H9 (cell line): Measurements from ENCODE around the gene COL5A3. TPM values are rescaled to one million over a fixed set of nuclear protein-coding genes. Genes with fewer than 3 reads are reported as not detected.

Source experiments
- DNase-seq: peaks from one replicate; pipeline ENCODE4 v3.0.0-alpha.2; 2017
- H2AFZ ChIP-seq: one replicate; pipeline ENCODE4 v1.6.1; 2013; ENCODE audit warnings: mild to moderate bottlenecking, low read length, control low read depth, moderate library complexity
- H2AK5ac ChIP-seq: 2 replicates; pipeline ENCODE4 v1.6.1; 2013; ENCODE audit warnings: low read length, control low read depth, mixed read lengths; ENCODE audit not compliant: insufficient read length
- H2BK120ac ChIP-seq: one replicate; pipeline ENCODE4 v1.6.1; 2013; ENCODE audit warnings: low read depth, mild to moderate bottlenecking, low read length, control low read depth, inconsistent platforms; ENCODE audit not compliant: poor library complexity, severe bottlenecking
- H2BK12ac ChIP-seq: 2 replicates; pipeline ENCODE4 v1.6.1; 2013; ENCODE audit warnings: low read length, control low read depth, mixed read lengths, low read depth; ENCODE audit not compliant: insufficient read length
- H2BK15ac ChIP-seq: 2 replicates; pipeline ENCODE4 v1.6.1; 2013; ENCODE audit warnings: low read depth, low read length, control low read depth
- H2BK20ac ChIP-seq: one replicate; pipeline ENCODE4 v1.6.1; 2013; ENCODE audit warnings: low read depth, mild to moderate bottlenecking, low read length, control low read depth, inconsistent platforms; ENCODE audit not compliant: poor library complexity, severe bottlenecking
- H2BK5ac ChIP-seq: 2 replicates; pipeline ENCODE4 v1.6.1; 2013; ENCODE audit warnings: low read length, control low read depth, mixed read lengths; ENCODE audit not compliant: insufficient read length
- H3K14ac ChIP-seq: 2 replicates; pipeline ENCODE4 v1.6.1; 2013; ENCODE audit warnings: low read length, control low read depth; ENCODE audit not compliant: insufficient read depth
- H3K18ac ChIP-seq: 2 replicates; pipeline ENCODE4 v1.6.1; 2013; ENCODE audit warnings: low read depth, mild to moderate bottlenecking, mixed read lengths, low read length, control low read depth; ENCODE audit not compliant: insufficient read length
- H3K23ac ChIP-seq: 2 replicates; pipeline ENCODE4 v1.6.1; 2013; ENCODE audit warnings: low read length, control low read depth, mixed read lengths, low read depth; ENCODE audit not compliant: insufficient read length
- H3K23me2 ChIP-seq: 2 replicates; pipeline ENCODE4 v1.6.1; 2013; ENCODE audit warnings: low read depth, mild to moderate bottlenecking, mixed read lengths, low read length, control low read depth; ENCODE audit not compliant: insufficient read length, poor library complexity, severe bottlenecking
- H3K27ac ChIP-seq: 2 replicates; pipeline ENCODE4 v1.5.1; 2013; ENCODE audit warnings: low read length, control low read depth, mixed read lengths, low read depth; ENCODE audit not compliant: insufficient read length
- H3K27me3 ChIP-seq: 2 replicates; pipeline ENCODE4 v1.6.1; 2013; ENCODE audit warnings: low read length, control low read depth, inconsistent platforms; ENCODE audit not compliant: insufficient read depth
- H3K4ac ChIP-seq: 2 replicates; pipeline ENCODE4 v1.6.1; 2013; ENCODE audit warnings: low read depth, mild to moderate bottlenecking, control low read depth, inconsistent platforms, low read length, moderate library complexity
- H3K4me1 ChIP-seq: 2 replicates; pipeline ENCODE4 v1.6.1; 2013; ENCODE audit warnings: low read length, control low read depth, inconsistent platforms; ENCODE audit not compliant: insufficient read depth
- H3K4me2 ChIP-seq: 2 replicates; pipeline ENCODE4 v1.6.1; 2013; ENCODE audit warnings: low read length, control low read depth, mixed read lengths; ENCODE audit not compliant: insufficient read length, insufficient read depth
- H3K56ac ChIP-seq: 2 replicates; pipeline ENCODE4 v1.6.1; 2013; ENCODE audit warnings: low read depth, mild to moderate bottlenecking, mixed read lengths, low read length, control low read depth; ENCODE audit not compliant: insufficient read length
- H3K79me1 ChIP-seq: 2 replicates; pipeline ENCODE4 v1.6.1; 2013; ENCODE audit warnings: low read depth, mild to moderate bottlenecking, moderate library complexity, low read length, control low read depth, inconsistent platforms; ENCODE audit not compliant: insufficient read depth, poor library complexity, severe bottlenecking
- H3K79me2 ChIP-seq: 2 replicates; pipeline ENCODE4 v1.6.1; 2013; ENCODE audit warnings: low read length, control low read depth, inconsistent platforms; ENCODE audit not compliant: insufficient read depth
- H3K9ac ChIP-seq: 2 replicates; pipeline ENCODE4 v1.6.1; 2013; ENCODE audit warnings: low read length, control low read depth, mixed read lengths; ENCODE audit not compliant: insufficient read length; ENCODE audit errors: extremely low read depth
- H3K9me3 ChIP-seq: one replicate; pipeline ENCODE4 v1.6.1; 2013; ENCODE audit warnings: low read depth, low read length, inconsistent platforms; ENCODE audit not compliant: control insufficient read depth
- H3T11ph ChIP-seq: one replicate; pipeline ENCODE4 v1.6.1; 2013; ENCODE audit warnings: mild to moderate bottlenecking, low read length, control low read depth, inconsistent platforms
- H4K20me1 ChIP-seq: one replicate; pipeline ENCODE4 v1.6.1; 2013; ENCODE audit not compliant: control insufficient read depth, insufficient read length, insufficient read depth
- H4K5ac ChIP-seq: 2 replicates; pipeline ENCODE4 v1.6.1; 2013; ENCODE audit warnings: low read depth, mild to moderate bottlenecking, mixed read lengths, low read length, control low read depth; ENCODE audit not compliant: insufficient read length
- H4K8ac ChIP-seq: replicated peaks from 2 replicates; pipeline ENCODE4 v1.6.1; 2013; ENCODE audit warnings: low read length, control low read depth, mixed read lengths, low read depth; ENCODE audit not compliant: insufficient read length
- H4K91ac ChIP-seq: 2 replicates; pipeline ENCODE4 v1.6.1; 2013; ENCODE audit warnings: low read depth, mild to moderate bottlenecking, moderate library complexity, mixed read lengths, low read length, control low read depth; ENCODE audit not compliant: insufficient read length
- H3K27ac Mint-ChIP-seq, 3 experiments: 2 replicates in 2 of 3; 3 replicates in 1 of 3; pipeline ENCODE4 v1.8.0; 2020 to 2021; ENCODE audit warnings: mixed read lengths in 3 of 3, mild to moderate bottlenecking in 1 of 3, moderate library complexity in 1 of 3
- H3K27me3 Mint-ChIP-seq: 2 replicates; pipeline ENCODE4 v1.8.0; 2021; ENCODE audit warnings: low read depth, mild to moderate bottlenecking, moderate library complexity, mixed read lengths
- H3K36me3 Mint-ChIP-seq, 3 experiments: 2 replicates in 2 of 3; 3 replicates in 1 of 3; pipeline ENCODE4 v1.8.0; 2020 to 2021; ENCODE audit warnings: low read depth in 3 of 3, mixed read lengths in 3 of 3; ENCODE audit not compliant: insufficient read depth in 1 of 3
- H3K4me1 Mint-ChIP-seq, 2 experiments: 2 replicates each; pipeline ENCODE4 v1.8.0; 2020; ENCODE audit warnings: mixed read lengths in 2 of 2
- H3K4me3 Mint-ChIP-seq, 2 experiments: 2 replicates in 1 of 2; 3 replicates in 1 of 2; pipeline ENCODE4 v1.8.0; 2020 to 2021; ENCODE audit warnings: mild to moderate bottlenecking in 2 of 2, mixed read lengths in 2 of 2, moderate library complexity in 1 of 2
- H3K9me3 Mint-ChIP-seq, 2 experiments: 2 replicates in 1 of 2; 3 replicates in 1 of 2; pipeline ENCODE4 v1.8.0; 2020; ENCODE audit warnings: mild to moderate bottlenecking in 2 of 2, mixed read lengths in 2 of 2, moderate library complexity in 1 of 2
- WGBS: extraction: QIAGEN DNeasy Blood & Tissue Kit; methylation state at CpG from one replicate; pipeline ENCODE4 v1.1.7; 2013; ENCODE audit warnings: missing lambda C conversion rate, low lambda C conversion rate, mixed read lengths; ENCODE audit not compliant: insufficient read length; ENCODE audit errors: extremely low coverage; 5-methylcytosine and 5-hydroxymethylcytosine counted together
- total RNA-seq: library from RNA; stranded (reverse); gene quantifications from 2 replicates; pipeline ENCODE4 v1.2.1, GENCODE V29; 2021
- TF ChIP-seq, protein P1 (sequence below): fragments of 200-600 bp; sonication (generic); conservative IDR thresholded peaks from 3 replicates; pipeline ENCODE4 v1.8.0; 2021; ENCODE audit warnings: antibody characterized with exemption, mild to moderate bottlenecking

COL5A3 gene
- total RNA-seq, 1 experiment from 2014 or later: 0.72 TPM

DNA sequence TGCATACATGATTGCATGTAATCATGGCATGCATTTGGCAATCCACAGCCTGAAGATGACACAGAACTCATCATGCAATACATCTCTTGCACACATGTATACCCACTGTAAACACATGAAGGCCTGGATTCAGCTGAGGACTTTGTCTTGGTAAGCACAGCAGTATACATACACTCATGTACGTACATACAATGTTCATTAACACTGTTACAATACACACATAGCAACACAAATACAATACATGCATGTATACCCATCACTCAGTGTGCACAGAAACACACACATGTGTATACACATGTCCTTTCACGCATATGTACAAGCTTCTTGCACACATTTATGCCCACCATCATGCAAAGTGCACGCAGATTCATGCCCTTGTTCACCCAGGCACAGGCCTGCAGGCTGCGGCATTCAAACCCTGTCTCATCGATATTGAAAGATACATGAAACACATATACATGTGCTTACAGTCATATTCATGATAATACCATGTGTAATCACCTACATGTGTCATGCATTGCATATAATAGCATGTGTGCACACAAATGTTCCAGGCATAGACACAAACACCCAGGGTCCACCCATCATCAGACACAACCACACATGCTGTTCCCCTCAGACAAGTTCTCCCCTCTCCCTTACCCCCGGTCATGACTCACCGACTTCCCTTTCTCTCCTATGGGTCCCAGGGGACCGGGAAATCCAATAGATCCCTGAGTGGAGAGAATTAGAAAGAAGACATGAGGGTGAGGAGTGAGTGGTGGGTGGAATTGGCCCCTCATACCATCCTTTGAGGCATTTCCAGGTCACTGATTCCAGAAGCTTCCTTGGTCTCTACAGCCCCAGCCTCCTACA is 28.7 kb downstream of the COL5A3 start:
- H2BK5ac ChIP-seq: no peak overlapping the region
- no peaks in the 10 kb centered on the region for H3K23me2 ChIP-seq
- H3K36me3 Mint-ChIP-seq: no peaks in the 10 kb centered on the region
- no peak overlapping the region for H3K9ac ChIP-seq
- H3K4ac ChIP-seq: no peak overlapping the region
- no peak overlapping the region for H2AK5ac ChIP-seq
- no CpG with 5 or more reads among the region's 8 CpGs for WGBS
- H3K79me1 ChIP-seq: no peaks in the 10 kb centered on the region
- H2BK12ac ChIP-seq: no peak overlapping the region
- TF ChIP-seq, protein P1, sequence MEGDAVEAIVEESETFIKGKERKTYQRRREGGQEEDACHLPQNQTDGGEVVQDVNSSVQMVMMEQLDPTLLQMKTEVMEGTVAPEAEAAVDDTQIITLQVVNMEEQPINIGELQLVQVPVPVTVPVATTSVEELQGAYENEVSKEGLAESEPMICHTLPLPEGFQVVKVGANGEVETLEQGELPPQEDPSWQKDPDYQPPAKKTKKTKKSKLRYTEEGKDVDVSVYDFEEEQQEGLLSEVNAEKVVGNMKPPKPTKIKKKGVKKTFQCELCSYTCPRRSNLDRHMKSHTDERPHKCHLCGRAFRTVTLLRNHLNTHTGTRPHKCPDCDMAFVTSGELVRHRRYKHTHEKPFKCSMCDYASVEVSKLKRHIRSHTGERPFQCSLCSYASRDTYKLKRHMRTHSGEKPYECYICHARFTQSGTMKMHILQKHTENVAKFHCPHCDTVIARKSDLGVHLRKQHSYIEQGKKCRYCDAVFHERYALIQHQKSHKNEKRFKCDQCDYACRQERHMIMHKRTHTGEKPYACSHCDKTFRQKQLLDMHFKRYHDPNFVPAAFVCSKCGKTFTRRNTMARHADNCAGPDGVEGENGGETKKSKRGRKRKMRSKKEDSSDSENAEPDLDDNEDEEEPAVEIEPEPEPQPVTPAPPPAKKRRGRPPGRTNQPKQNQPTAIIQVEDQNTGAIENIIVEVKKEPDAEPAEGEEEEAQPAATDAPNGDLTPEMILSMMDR: no peak
- H4K20me1 ChIP-seq: no peaks in the 10 kb centered on the region
- H3K56ac ChIP-seq: no peak overlapping the region
- H4K8ac ChIP-seq: no peak overlapping the region
- H2BK20ac ChIP-seq: no peak overlapping the region
- no peak overlapping the region for H4K91ac ChIP-seq
- H3K27me3 ChIP-seq: no peaks in the 10 kb centered on the region
- H2BK15ac ChIP-seq: no peak overlapping the region
- no peak overlapping the region for H3K14ac ChIP-seq
- H3K4me1 Mint-ChIP-seq: peaks cover 4 to 7% of the 10 kb centered on the region in 2 experiments
- no peak overlapping the region for H2BK120ac ChIP-seq
- H3T11ph ChIP-seq: no peak overlapping the region
- H3K23ac ChIP-seq: no peak overlapping the region
- H3K9me3 Mint-ChIP-seq: no peaks in the 10 kb centered on the region; a peak in 1 of 5 replicates
- peaks cover 11% of the 10 kb centered on the region for H3K27me3 Mint-ChIP-seq
- DNase-seq: no peak
- H3K4me1 ChIP-seq: no peaks in the 10 kb centered on the region
- no peak overlapping the region for H3K18ac ChIP-seq
- no peaks in the 10 kb centered on the region for H3K9me3 ChIP-seq
- no peaks in the 10 kb centered on the region for H3K79me2 ChIP-seq
- no peak overlapping the region for H4K5ac ChIP-seq
- no peak overlapping the region for H2AFZ ChIP-seq
- H3K4me2 ChIP-seq: no peak overlapping the region
- H3K27ac ChIP-seq: no peak overlapping the region
- no peak overlapping the region for H3K4me3 Mint-ChIP-seq
- H3K27ac Mint-ChIP-seq: no peak overlapping the region
